GM12865 (cell line): Measurements from ENCODE around the gene FRMPD1.

Experiments used
- DNase-seq: peaks from one replicate; pipeline ENCODE4 v3.0.0; 2010; ENCODE audit warnings: low read depth
- H3K4me3 ChIP-seq: 2 replicates; pipeline ENCODE4 v1.5.1; 2011; ENCODE audit warnings: mild to moderate bottlenecking, low read depth, low read length, control low read depth
- CTCF ChIP-seq: IDR thresholded peaks from 2 replicates; pipeline ENCODE4 v1.5.1; 2011; ENCODE audit warnings: low read length, control low read depth, low read depth, inconsistent platforms; ENCODE audit not compliant: insufficient read depth; ENCODE audit errors: missing control alignments

FRMPD1 gene

GRCh38 chr9:37788332-37788731, 137.6 kb downstream of the FRMPD1 start:
- no peak for DNase-seq
- no peak for TF ChIP-seq CTCF
- H3K4me3 ChIP-seq = no peak overlapping the region

- H3K4me3 ChIP-seq = no peak overlapping the region
- DNase-seq = no peak
- no peak for TF ChIP-seq CTCF
Observed at GRCh38 chr9:37790096-37790495, 139.3 kb downstream of the FRMPD1 start.

GRCh38 chr9:37792122-37792521, 141.4 kb downstream of the FRMPD1 start:
- no peak overlapping the region for H3K4me3 ChIP-seq
- no peak for DNase-seq
- TF ChIP-seq CTCF = no peak

- no peak for TF ChIP-seq CTCF
- H3K4me3 ChIP-seq = no peak overlapping the region
- DNase-seq = no peak
Observed at GRCh38 chr9:37796232-37796631, 145.5 kb downstream of the FRMPD1 start.
